CD1c-positive myeloid dendritic cell (primary cell): ENCODE data around the gene TP73.

Experiments used
- DNase-seq: peaks from one replicate; pipeline ENCODE4 v3.0.0-alpha.2; 2016; ENCODE audit errors: extremely low spot score

Gene TP73

DNA sequence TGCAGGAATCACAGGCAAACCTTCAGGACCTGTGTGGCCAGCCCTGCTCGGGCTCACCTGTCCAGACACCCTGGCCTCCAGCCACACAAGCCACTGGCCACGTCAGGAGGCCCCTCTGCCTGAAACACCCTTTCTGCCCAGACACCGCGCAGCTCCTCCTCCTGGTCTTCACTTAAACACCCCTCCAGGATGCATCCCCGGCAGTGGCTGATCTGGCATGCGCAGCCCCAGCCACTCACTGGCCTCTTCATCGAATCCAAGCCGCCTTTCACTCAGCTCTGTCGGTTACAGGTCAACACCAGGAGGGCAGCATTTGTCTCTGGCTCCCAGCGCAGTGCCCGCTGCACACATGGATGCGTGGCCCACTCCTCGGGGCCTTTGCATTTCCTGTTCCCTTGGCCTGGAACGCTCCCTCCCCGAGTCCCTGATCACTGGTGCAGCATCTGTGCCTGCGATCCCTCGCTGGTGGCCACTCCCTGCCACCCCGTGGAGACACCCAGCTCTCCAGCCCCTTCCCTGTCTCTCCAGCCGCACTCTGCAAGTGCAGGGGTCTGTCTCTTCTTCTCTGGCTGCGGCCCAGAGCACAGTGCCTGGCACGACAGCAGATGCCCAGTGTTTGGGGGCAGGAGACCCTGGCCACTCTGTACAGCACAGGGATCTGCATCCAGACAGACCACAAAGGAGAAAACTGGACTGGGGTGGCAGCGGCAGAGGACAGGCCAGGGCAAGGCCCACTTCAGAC is 18.1 kb upstream of the TP73 start:
- DNase-seq: no peak

DNA sequence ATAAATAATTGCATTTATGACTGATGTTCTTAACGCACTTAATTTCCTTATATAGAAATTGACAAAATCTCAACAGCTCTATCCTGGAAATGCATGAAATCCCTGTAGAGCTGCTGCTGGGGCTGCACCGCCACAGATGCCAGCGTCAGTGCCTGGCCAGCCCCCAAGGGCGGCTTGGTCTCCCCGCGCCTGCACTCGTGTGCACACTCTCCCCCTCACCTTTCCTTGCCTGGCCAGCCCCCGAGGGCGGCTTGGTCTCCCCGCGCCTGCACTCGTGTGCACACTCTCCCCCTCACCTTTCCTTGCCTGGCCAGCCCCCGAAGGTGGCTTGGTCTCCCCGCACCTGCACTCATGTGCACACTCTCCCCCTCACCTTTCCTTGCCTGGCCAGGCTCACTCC is 16.2 kb upstream of the TP73 start:
- no peak for DNase-seq

GRCh38 chr1:3636531-3636930 is 15.8 kb upstream of the TP73 start:
- no peak for DNase-seq

DNA sequence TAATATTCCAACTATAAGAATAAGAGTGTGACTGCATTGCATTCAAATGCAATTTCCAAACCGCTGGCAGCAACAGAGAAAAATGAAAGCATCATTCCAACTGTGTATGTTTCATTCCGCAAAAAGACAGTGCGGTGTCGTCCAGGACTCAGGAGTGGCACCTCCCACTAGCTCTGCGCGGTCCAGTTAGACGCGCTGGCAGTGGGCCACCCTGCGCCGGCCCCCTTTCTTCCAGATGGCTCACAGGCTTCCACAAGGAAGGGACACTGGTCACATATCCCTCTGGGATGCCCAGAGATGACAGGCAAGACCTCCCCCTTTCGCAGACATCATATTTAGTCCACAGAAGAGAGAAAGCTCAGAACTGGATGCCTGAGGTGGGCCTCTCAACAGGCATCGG is 14.3 kb upstream of the TP73 start:
- no peak for DNase-seq

GRCh38 chr1:3638676-3639075 is 13.6 kb upstream of the TP73 start:
- DNase-seq: no peak

DNA sequence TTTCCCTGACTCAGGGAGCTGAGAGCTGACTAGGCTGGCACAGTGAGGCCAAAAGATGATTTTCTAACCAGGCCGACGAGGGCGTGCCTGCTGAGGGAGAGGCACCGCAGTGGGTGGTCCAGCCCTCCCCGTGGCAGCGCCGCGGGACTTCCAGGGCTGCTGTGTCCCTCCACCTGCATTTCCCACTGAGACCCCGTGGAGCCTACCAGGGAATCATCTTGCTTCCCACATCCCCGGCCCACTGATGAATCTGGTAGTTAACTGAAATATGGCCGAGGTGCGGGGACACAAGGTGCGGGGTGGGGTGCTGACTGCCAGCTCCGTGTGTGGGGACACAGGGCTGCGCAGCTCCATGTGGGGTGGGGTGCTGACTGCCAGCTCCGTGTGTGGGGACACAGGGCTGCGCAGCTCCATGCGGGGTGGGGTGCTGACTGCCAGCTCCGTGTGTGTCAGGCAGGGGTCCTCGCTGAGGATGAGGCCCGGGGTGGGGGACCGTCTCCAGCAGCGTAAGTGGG is 12.9 kb upstream of the TP73 start:
- no peak for DNase-seq

DNA sequence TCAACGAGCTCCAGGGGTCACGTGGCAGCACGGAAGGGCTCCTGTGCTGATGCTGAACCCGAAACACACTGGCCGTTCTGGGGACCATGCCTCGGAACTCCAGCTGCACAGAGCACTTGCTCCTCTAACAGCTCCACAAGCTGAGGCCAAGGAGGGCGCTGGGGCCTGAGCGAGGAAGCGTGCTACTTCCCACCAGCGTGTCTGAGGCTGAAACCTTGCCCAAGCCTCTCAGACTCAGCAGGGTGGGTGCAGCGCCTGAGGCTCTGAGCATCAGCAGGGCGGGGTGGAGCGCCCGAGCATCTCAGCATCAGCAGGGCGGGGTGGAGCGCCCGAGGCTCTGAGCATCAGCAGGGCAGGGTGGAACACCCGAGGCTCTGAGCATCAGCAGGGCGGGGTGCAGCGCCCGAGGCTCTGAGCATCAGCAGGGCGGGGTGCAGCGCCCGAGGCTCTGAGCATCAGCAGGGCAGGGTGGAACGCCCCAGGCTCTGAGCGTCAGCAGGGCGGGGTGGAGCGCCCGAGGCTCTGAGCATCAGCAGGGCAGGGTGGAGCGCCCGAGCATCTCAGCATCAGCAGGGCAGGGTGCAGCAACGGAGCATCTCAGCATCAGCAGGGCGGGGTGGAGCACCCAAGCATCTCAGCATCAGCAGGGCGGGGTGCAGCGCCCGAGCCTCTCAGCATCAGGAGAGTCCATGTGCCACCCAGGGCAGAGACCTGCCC is 12.0 kb upstream of the TP73 start:
- no peak for DNase-seq

GRCh38 chr1:3641046-3641760 is 11.1 kb upstream of the TP73 start:
- no peak for DNase-seq

DNA sequence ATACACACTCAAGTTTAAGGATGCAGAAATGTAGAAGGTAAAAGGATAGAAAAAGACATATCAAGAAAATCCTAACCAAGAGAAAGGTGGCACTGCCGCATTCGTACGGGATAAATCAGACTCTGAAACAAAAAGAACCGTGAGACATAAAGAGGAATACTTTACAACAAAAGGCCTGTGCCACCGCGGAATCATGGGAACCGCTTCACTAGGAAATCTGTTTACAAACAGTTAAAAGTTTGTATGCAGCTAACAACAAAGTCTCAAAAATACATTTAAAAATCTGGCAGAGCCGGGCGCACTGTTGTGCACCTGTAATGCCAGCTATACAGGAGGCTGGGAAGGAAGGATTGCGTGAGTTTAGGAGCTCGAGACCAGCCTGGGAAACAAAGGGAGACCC is 10.5 kb upstream of the TP73 start:
- DNase-seq: no peak

- no peak for DNase-seq
These were observed 9.2 kb upstream of the TP73 start for GRCh38 chr1:3642919-3643675.

DNA sequence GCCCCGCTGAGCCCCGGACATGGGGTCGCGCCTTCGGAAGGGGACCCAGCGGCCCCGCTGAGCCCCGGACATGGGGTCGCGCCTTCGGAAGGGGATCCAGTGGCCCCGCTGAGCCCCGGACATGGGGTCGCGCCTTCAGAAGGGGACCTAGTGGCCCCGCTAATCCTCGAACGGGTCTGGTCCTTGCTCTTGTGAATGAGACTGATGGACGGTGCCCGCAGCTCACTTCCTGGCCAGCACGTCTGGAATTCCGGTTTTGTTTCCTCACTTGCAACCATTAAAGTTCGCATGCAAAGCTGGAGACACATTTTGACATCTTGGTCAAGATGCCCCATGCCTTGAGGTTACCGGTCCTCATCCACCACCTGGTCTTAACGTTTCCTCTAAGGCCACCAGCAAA is 8.0 kb upstream of the TP73 start:
- DNase-seq: no peak

DNA sequence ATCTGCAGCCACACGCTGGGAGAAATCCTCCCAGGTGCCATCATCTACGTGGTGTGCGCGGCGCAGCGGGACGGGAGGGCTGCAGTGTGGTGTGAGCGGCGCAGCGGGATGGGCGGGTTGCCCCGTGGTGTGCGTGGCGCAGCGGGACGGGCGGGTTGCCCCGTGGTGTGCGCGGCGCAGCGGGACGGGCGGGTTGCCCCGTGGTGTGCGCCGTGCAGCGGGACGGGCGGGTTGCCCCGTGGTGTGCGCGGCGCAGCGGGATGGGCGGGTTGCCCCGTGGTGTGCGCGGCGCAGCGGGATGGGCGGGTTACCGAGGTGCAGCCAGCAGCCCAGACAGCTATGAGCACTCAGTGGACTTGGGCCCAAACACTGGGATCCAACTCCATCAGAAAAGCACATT is 7.1 kb upstream of the TP73 start:
- no peak for DNase-seq

- DNase-seq: no peak
These were observed 6.5 kb upstream of the TP73 start for GRCh38 chr1:3645666-3646355.

DNA sequence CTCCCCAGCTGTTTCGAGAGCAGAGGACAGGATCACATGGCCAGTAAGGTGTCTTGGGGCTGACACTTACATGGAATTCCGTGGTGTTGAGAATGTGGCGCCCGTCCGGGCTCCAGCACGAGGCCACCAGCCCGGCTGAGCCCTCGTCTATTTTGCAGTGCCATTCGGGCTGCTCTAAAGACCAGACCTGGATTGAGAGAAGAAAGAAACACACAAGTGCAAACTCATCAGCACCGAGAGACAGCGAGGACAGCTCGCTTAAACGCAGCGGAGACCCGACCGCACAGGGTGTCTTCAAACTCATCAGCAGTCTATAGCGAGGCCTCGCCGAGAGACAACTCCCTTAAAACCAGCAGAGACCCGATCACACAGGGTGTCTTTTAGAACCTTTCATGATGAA is 5.7 kb upstream of the TP73 start:
- DNase-seq: no peak

- DNase-seq: peak; percentile 96
These were observed 2.7 kb upstream of the TP73 start, which contains the start of gene WRAP73 for GRCh38 chr1:3649342-3650247. Gene WRAP73 (minus strand): TSS chr1:3650103. CDS start chr1:3649999, 104 bp downstream.

GRCh38 chr1:3650248-3651025 is 1.9 kb upstream of the TP73 start:
- no peak for DNase-seq

DNA sequence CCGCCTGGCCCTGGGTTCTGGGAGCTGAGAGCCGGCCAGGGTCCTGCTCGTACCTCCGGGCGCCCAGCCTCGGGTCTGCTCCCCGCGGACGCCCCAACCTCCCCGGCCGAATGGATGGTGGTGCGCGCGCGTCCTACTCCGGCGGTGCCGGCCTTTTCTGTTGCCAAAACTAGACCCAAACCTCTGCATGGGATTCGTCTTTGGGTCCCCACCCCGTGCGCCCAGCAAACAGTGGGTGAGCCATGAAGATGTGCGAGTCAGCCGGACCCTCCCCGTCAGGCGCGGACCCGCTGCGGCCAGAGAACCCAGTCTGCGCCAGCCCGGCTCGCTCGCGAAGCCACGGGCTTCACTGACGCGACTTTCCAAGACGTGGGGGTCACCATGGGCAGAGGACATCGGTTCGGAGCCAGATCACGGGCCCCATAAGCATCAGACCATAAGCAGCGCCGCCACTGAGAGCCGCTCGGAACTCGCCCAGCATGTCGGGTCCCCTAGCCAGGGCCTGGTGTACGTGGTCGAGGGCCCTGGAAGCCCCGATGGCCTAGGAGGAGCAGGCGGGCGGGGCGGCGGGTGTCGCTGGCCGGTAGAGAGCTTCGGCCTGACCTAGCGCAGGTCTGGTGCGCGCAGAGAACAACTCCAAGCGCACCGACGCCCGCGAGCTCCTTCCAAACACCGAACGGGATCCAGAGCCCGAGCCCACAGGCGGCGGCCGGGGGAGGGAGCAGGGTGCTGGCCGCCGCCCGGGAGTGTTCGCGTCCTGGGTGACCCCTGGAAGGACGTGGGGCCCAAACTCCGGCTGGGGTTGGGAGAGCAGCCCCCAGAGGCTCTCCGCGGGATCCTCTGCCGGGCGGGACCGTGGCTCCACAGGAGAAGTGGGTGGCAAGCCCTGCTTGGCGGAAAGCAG is 1.0 kb upstream of the TP73 start:
- no peak for DNase-seq

DNA sequence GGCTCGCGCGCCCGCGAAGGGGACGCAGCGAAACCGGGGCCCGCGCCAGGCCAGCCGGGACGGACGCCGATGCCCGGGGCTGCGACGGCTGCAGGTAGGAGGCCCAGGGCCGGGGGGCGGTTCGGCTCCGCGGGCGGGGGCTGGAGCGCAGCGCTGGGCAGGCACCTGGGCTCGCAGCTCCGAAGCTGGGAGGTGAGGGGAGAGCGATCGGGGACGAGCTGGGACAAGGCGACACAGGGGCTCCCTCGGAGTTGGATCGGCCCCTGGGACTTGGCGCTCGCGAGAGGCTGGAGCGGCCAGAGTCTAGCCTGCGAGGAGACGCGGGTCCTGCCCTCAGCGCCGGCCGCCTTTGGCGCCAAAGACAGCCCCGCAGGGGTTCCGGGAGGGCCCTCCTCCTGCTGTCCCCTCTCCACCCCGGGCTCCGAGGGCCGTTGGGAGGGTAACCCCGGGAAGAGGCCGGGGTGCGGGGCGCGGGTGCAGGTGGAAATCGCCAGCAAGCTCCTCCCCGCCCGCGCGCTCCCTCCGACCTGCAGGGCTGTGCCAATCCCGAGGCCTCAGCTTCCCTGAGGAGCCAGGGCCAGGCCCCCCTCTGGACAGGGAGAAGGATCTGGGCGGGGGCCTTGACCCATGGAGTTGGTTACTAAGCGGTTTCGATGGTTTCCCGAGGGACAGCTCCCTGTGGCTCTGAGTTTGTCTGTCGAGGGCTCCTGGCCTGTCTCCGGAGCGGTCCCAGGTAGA is 401 bp downstream of the TP73 start:
- no peak for DNase-seq
